ENCODE data around the gene PAQR5. TPM values are rescaled to one million over a fixed set of nuclear protein-coding genes. Genes with fewer than 3 reads are reported as not detected.
"Not testable (repeated sequence)": the region's sequence is repeated elsewhere in the genome, so short reads cannot be mapped to it uniquely, and the experiment has no call there.

PAQR5 gene
- total RNA-seq, 1 experiment from 2014 or later = 0.03 TPM

DNA sequence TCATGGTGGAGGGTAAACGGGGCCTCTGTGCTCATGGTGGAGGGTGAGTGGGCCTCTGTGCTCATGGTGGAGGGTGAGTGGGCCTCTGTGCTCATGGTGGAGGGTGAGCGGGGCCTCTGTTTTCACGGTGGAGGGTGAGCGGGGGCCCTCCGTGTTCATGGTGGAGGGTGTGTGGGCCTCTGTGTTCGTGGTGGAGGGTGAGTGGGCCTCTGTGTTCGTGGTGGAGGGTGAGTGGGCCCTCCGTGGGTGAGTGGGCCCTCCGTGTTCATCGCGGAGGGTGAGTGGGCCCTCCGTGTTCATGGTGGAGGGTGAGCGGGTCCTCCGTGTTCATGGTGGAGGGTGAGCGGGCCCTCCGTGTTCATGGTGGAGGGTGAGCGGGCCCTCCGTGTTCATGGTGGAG, 85.4 kb downstream of the PAQR5 start:
- in situ Hi-C loops (cut with HindIII; ENCODE audit: low sequenced_read_pairs); DNase-seq (ENCODE audit: low spot score): not testable (repeated sequence)

DNA sequence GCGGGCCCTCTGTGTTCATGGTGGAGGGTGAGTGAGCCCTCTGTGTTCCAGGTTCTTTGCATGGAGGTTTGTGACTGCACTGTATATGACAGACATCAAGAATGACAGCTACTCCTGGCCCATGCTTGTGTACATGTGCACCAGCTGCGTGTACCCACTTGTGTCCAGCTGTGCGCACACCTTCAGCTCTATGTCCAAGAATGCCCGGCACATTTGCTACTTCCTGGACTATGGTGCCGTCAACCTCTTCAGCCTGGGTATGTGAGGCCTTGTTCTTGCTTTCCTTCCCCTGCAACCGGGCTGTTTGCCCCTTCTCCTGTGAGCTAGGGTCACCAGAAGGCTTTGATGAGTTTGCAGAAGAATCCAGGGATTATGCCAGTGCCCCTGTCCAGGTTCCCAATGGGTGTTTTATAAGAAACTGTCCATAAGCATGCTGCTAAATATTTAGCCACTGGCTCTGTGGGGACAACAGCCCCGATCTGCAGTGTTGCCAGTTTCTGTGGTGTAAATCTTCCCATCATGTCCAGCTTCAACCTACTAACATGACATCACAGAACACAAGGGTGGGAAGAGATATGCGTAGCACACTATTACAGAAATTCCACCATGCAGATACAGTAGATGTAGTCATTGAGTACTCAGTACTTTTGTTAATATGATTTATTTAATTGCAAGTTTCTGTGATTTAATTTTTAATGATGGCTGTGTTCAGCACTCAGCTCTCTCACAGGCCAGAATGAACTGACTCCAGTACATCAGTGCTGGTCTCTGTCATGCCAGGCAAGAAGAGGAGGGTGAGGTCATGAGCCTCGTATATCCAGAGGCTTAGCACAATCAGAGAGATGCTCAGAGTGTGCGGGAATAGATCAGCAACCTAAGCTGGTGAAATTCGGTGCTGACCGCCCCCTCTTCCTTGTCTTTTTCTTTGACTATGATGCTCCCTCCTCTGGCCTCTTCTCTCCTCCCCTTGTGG, 86.2 kb downstream of the PAQR5 start:
- in situ Hi-C loops (cut with HindIII; ENCODE audit: low sequenced_read_pairs) = no loop called here
- no peak for DNase-seq (ENCODE audit: low spot score)

DNA sequence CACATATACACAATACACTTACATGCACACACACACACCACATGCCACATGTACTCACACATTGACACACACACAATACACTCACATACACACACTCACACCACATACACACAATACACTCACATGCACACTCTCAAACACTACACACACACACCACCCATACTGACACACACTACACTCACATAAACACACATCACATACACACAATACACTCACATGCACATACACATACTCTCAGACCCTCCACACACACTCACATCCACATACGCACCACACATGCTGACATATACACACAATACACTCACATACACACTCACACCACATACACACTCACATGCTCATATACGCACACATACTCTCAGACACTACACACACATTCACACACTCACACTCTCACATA, 87.1 kb downstream of the PAQR5 start:
- in situ Hi-C loops (cut with HindIII; ENCODE audit: low sequenced_read_pairs) = no loop called here
- DNase-seq (ENCODE audit: low spot score) = no peak

DNA sequence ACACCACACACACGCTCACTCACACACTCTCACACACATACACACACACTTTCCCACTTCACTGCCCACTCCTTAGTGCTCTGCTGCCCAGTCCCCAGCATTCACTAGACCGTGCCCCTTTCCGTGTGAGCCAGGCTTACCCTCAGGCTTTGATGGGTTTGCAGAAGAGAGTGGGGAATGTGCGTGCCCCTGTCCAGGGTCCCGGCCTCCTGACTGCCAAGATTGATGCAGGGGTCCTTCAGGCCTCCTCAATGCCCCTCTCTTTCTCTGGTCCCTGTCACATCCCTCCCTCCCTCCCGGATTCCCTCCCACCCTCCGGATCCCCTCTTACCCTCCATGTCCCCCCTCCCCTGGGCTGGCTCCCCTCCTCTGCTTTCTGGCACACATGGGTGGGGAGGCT, 87.6 kb downstream of the PAQR5 start:
- in situ Hi-C loops (cut with HindIII; ENCODE audit: low sequenced_read_pairs) = no loop called here
- DNase-seq (ENCODE audit: low spot score) = no peak

DNA sequence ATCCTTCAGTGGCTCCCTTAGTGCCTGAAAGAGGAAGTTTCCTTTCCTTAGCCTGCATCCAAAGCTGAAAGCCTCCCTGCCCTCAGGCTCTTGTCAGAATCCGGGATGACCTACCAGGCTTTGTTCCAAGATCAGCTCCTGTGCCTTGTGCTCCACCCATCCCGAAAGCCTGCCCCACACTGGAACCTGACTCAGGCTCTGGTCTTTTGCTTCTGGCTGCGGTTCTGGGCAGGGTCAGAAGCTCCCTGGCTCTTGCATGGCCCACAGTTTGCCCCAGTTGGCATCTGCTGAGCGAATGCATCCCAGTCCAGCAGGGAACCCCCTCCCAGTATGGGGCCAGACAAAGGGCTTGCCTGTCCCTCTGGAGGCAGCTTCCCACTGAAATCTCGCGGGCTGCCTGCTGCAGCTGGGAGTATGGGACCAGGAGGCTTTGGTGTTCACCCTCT, 89.6 kb downstream of the PAQR5 start:
- peak; percentile 34 for DNase-seq (ENCODE audit: low spot score)
- in situ Hi-C loops (cut with HindIII; ENCODE audit: low sequenced_read_pairs) = no loop called here

DNA sequence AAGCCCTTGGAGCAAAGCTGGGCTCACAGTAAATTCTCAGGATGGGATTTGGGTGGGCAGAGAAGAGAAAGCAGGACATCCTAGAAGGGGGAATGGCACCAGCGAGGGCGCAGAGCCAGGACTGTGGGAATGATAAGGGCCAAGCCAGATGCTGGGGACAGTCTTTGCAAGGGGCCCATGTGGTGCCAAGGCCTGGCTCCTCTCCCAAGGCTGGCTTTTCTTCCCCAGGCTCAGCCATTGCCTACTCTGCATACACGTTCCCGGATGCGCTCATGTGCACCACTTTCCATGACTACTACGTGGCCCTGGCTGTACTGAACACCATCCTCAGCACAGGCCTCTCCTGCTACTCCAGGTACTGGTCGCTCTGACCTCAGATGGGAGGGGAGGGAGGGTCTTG, 90.7 kb downstream of the PAQR5 start:
- in situ Hi-C loops (cut with HindIII; ENCODE audit: low sequenced_read_pairs) = no loop called here
- no peak for DNase-seq (ENCODE audit: low spot score)

DNA sequence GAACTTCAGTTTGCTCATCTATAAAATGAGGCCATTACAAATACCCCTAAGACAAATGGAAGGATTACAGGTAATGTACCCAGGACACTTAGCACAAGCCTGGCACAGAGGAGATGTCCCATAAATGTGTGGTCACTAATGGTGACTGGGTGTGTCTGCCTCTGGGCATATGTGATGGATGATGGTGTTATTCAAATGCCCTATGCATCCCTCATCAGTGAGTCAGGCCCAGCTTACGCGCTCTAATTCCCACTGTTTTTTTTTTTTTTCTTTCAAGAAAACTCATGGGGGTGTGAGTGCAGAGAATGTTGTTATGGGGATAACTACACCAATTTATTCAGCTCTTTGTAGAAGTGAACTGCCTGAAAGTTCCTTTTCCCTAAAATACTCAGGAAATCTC, 91.9 kb downstream of the PAQR5 start:
- no peak for DNase-seq (ENCODE audit: low spot score)
- in situ Hi-C loops (cut with HindIII; ENCODE audit: low sequenced_read_pairs) = no loop called here

DNA sequence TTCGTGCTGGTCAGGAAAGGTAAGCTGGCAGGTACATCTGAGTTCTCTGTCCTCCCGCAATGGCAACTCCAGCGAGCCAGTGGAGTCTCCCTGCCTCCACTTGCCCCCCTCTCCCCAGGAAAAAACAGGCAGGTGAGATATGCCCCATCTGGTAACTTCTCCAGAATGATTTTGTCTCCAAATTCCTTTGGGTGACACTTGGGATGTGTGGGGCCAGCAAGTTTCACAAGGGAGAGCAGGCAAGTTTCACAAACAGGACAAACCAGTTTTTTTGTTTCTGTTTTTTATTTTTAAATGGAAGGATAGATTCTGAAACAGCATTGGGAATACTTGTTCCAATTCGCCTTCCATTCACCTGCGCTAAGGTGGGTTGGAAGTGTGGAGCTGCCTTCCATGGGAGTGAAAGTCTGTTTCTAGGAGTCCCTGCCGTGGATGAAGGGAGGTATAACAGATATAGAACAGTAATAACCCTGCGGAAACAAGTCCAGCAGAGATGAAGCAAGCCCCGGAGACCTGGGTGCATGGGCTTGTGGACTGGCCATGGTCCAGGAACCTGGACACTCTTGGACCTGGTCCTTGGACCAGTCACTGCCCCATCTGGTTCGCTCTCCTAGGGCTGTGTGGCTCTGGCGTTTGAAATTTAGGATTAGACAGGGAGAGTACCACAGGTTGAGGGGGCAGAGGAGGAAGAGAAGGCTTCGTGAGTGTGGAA, 92.5 kb downstream of the PAQR5 start:
- peak; percentile 77 for DNase-seq (ENCODE audit: low spot score)
- in situ Hi-C loops (cut with HindIII; ENCODE audit: low sequenced_read_pairs) = no loop called here

DNA sequence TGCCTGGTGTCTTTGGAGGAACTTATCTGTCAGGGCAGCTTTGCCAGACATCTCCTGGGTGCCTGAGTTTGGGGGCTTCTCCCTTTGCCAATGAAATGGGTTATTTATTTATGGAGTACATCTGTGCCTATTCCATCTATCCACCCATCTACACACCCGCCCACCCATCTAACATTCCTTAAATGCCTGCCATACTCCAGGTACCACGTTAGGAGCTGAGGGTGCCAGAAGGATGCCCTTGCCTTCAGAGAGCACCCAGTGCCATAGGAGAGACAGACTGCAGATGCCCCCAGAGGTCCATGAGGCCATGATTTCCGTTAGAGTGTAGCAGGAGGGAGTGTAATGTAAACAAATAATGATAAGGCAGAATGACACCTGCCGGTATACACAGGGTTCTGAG, 93.6 kb downstream of the PAQR5 start:
- DNase-seq (ENCODE audit: low spot score) = no peak
- in situ Hi-C loops (cut with HindIII; ENCODE audit: low sequenced_read_pairs) = no loop called here

DNA sequence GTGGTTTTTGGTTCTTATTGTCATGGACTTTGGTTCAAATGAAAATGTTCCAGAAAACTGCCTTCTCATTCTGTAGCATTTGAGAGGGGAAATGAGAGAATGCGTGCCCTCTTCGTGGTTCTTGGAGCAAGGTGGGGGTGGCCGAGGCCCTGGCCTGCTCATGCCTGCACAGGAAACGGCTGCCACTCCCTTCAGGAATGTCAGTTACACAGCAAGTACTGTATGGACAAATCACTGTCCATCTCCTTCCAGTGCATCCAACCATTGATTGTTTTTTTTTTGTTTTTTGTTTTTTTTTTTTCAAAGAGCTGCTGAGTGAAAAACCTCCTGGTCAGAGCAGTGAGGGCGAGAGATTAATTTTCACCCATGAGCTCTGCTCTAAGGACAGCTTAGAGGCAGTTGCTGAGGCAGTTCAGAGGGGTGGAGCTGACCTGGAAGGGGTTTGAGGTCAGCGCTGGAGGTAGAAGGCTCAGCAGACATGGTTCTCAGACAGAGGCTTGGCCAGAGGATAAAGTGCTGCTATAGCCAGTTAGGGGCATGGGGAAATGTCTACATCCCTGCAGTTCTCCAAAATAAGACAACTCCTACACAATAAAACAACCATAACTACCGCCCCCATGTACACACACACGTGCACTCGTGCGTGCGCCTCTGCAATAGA, 95.2 kb downstream of the PAQR5 start:
- in situ Hi-C loops (cut with HindIII; ENCODE audit: low sequenced_read_pairs) = no loop called here
- DNase-seq (ENCODE audit: low spot score) = no peak

DNA sequence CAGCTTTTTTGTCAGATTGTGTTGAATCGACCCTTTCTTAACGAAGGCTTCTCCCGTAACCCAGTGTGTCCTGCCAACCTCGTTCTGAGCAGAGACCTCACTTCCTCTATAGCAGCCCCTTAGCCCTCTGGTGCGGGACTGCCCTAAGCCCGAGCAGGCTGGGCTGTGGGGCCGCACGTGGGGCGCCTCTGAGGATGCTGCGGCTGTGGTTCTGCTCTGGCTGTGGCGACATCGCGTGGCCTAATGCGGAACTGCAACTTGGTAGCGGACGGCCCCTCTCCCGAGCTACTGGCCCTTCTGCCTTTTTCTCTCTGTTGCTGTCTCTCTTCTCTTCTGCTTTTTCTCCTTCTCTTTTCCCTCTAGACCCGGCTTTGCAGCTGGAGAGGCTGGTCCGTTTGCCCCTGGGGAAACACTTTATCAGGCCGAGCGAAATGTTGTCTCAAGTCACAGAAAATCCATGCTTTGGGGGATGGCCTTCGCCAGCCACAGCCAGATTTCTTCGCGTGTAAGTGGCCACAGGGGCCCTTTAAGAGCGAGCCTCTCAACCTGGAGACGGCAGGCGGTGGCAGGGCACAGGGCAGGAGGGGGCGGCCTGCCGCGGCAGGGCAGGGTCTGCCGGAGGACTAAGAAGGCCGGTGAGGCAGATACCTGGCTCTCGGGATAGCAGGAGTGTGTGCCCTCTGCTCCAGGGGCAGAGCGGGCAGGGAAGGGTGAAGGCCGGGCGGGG, 96.0 kb downstream of the PAQR5 start:
- DNase-seq (ENCODE audit: low spot score) = peak; percentile 85
- in situ Hi-C loops (cut with HindIII; ENCODE audit: low sequenced_read_pairs) = no loop called here

DNA sequence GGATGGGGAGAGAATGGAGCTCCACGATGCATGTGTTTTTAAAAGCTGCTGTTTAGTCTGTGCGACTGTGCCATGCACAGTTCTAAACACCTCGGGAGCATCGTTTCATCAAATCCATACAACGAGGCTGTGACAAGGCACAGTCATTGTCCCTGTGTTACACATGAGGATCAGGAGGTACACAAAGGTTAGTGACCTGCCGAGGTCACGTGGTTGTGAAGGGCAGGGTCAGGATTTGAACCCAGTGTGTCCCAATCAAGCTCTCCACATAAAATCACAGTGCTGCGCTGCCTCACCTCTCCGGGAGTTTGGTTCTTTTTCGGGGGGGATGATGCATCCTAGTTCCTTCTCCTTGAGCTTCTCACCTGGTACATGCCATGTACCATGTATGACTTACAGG, 96.7 kb downstream of the PAQR5 start:
- DNase-seq (ENCODE audit: low spot score) = no peak
- in situ Hi-C loops (cut with HindIII; ENCODE audit: low sequenced_read_pairs) = no loop called here

DNA sequence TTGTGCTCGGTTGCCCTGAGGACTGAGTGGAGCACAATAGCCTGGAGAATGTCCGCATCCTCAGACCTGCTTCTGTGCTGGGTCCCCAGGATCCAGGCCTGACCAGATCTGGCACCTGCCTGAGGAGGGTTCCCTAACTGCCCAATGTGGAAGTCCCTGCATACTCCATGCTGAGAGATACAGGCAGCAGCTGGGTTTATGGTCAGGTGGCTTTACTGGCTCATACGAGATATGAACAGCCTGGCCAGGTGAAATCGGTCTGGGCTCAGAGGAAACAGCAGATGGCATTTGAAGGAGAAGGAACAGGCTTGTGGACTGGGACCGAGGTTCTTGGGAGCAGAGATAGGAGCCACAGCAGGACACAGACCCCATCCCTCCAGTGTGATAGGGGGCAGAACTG, 97.3 kb downstream of the PAQR5 start:
- DNase-seq (ENCODE audit: low spot score) = peak; percentile 95
- in situ Hi-C loops (cut with HindIII; ENCODE audit: low sequenced_read_pairs) = no loop called here

DNA sequence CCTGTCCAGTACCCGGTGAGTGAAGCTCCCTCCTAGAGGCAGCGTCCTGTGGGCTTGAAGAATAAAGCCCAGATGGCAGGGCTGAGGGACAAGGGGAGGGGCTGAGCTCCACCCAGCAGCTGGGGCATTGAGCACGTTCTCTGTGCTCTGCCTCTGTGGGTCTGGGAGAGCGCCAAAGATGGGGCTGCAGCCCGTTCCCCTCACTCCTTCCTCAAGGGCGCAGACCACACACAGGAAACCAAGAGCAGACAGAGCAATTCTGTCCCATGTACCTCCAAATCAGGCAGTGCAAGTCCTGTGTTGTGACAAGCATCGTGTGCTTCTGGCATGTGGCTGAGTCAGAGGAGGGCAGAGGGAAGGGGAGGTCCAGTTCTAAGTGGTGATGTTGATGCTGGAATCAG, 99.8 kb downstream of the PAQR5 start:
- DNase-seq (ENCODE audit: low spot score) = no peak
- in situ Hi-C loops (cut with HindIII; ENCODE audit: low sequenced_read_pairs) = no loop called here

DNA sequence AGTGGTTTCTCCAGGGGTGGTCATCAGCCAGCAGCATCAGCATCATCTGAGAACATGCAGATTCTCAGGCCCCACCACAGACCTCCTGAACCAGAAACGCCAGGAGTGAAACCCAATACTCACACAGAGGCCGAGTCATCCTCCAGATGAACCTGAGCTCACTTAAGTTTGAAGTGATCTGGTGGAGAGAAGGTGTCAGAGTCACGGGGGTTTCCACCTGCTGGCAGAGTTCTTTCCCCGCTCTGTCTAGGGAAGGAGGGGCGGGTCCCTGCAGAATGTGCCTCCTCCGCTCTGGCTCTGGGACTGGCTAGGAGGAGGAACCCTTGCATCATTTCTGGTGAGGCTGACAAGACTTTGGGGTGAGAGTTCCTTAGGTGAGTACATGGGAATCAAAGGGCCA, 102.1 kb downstream of the PAQR5 start:
- no peak for DNase-seq (ENCODE audit: low spot score)
- in situ Hi-C loops (cut with HindIII; ENCODE audit: low sequenced_read_pairs) = no loop called here

DNA sequence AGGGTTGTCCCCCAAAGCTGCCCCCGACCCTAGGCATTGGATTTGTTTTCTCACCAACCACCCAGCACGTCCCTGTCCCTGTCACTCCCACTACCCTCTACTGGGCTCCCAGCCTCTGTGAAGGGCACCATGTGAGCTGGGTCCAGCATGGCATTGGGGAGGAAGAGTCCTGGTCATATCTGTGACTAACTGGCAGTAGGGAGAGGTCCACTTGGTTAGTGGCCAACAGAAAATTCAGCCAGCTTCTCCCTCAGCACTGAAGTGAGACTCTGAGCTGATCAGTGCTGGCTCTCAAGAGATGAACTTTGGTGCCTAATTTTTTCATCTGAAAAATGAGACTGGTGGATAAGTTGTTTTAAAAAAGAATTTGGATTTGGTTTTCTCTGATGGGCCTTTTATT, 104.1 kb downstream of the PAQR5 start:
- DNase-seq (ENCODE audit: low spot score) = no peak
- in situ Hi-C loops (cut with HindIII; ENCODE audit: low sequenced_read_pairs) = no loop called here

DNA sequence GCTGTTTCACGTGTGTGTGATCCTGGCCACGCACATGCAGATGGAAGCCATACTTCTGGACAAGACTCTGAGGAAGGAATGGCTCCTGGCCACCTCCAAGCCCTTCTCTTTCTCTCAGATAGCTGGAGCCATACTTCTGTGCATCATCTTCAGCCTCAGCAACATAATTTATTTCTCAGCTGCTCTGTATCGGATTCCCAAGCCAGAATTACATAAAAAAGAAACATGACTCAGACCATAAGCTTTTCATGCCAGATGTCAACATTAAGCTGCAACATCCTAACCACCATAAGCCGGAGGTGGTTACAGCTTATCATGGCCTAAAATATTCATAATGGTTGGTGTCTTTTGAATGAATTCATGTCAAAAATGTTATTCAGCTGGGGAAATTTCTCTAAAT, 104.9 kb downstream of the PAQR5 start:
- no peak for DNase-seq (ENCODE audit: low spot score)
- in situ Hi-C loops (cut with HindIII; ENCODE audit: low sequenced_read_pairs) = no loop called here

DNA sequence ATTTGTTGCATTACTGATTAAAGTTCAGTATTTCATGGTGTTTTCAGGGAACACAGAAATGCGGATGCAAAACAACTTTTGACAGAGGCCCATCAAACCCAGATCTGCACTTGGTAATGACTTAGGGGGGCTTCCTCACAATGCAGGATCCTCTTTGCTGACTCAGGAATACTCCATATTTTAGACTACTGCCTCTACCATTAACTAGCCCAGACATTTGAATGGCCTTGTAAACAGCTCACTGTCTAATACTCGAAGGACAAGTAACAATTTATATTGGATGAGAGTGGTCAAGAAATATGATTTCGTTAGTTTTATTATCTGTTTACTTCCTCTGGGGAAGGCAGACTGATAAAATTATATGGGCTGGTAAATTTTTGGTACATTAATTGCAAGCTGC, 106.4 kb downstream of the PAQR5 start:
- in situ Hi-C loops (cut with HindIII; ENCODE audit: low sequenced_read_pairs) = no loop called here
- DNase-seq (ENCODE audit: low spot score) = no peak

DNA sequence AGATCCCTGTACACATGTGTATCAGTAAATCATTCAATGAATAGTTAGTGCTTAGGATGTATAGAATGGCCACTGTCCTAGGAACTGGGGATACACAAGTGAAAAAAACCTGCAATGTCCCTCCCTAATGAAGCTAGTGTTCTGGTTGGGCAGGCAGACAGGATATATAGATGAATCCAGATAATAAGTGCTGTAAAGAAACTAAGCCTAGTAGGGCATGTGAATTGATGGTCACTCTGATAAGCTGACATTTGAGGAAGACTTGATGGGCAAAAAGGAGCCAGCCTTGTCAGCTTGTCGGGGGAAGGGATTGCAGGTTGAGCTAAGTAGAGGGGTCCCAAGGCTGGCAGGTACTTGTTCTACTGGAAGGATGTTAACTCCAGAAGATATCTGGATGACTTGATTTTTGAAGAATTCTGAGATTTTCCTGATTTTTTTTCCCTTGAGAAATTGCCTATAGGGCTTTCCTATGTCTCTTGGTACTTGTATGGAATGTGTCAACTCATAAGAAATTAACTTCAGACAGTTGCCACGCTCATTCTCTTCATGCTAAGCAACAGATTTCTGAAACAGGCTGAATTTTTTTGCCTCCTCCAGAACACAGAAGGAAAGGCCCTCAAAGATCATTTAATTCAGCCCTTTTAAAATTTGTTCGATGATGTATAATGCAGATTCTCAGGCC, 109.1 kb downstream of the PAQR5 start:
- in situ Hi-C loops (cut with HindIII; ENCODE audit: low sequenced_read_pairs) = no loop called here
- DNase-seq (ENCODE audit: low spot score) = no peak

Data from G401 (cell line).